ENCODE results near the gene NTSR1. TPM values are rescaled to one million over a fixed set of nuclear protein-coding genes. Genes with fewer than 3 reads are reported as not detected.

Gene NTSR1
- total and polyA plus RNA-seq, 2 of the 13 experiments (the other 11 are each of a cell fraction or from before 2014, with no cell fraction given): 0.09 to 0.12 TPM

DNA sequence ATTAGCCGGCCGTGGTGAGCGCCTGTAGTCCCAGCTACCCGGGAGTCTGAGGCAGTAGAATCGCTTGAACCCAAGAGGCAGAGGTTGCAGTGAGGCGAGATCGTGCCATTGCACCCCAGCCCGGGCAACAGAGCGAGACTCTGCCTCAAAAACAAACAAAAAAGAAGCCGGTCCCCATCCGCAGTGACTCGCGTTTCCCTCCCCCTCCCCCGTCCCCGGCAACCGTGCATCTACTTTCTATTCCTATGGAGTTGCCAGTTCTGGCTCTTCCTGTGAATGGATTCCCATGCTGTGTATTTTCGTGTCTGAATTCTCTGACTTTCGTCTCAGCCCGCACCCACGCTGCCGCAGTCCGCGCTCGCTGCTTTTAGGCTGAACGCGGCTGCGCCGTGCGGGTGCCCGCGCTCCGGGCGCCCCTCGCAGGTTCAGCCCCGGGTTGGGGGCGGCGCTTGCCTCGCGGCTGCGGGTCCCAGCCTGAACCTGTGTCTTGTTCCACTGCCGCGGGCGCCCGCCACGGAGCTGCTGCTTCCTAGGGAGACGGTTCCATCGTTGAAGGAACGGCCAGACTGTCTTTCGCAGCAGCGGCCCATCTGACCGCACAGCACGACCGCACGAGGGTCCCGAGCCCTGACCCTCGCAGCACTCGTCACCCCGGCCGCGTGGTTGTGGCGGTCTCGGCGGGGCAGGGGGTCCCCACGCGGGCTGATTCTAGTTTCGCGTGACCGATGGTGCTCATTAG lies 86.6 kb downstream of the NTSR1 start (continued):
- TF ChIP-seq ZNF501 (CRISPR knock-in tag; IDR thresholded peaks at IDR 0.05) (peak; percentile 83), DMAP1 (CRISPR knock-in tag; IDR thresholded peaks at IDR 0.05) (no peak), ZNF720 (CRISPR knock-in tag; IDR thresholded peaks at IDR 0.05) (no peak), CHD4 (IDR thresholded peaks at IDR 0.05; ENCODE audit: borderline replicate concordance, low read length) (peak; percentile 97), SMAD1 (CRISPR knock-in tag; IDR thresholded peaks at IDR 0.05; ENCODE audit: borderline replicate concordance, low read depth) (peak; percentile 40; the same call in 1 of the 2 replicates), GATA4 (IDR thresholded peaks at IDR 0.05; ENCODE audit: borderline replicate concordance, low read depth) (0 out of 2 replicates have a peak, but pooled peaks have one; percentile 40), ZBTB7A (CRISPR knock-in tag; IDR thresholded peaks at IDR 0.05) (peak; percentile 96), ARNT2 (CRISPR knock-in tag; IDR thresholded peaks at IDR 0.05; ENCODE audit: low read depth) (peak; percentile 88), ZNF766 (CRISPR knock-in tag; IDR thresholded peaks at IDR 0.05; ENCODE audit: borderline replicate concordance) (0 out of 2 replicates have a peak, but pooled peaks have one; percentile 61), KMT2A (CRISPR knock-in tag; IDR thresholded peaks at IDR 0.05) (no peak; the same call in 1 of the 2 replicates), SKIL (CRISPR knock-in tag; IDR thresholded peaks at IDR 0.05; ENCODE audit: borderline replicate concordance) (0 out of 2 replicates have a peak, but pooled peaks have one; percentile 15), YY1 (IDR thresholded peaks at IDR 0.05; ENCODE audit: insufficient read depth, insufficient replicate concordance, low read depth, low read length) (peak; percentile 67), JDP2 (CRISPR knock-in tag; IDR thresholded peaks at IDR 0.05; ENCODE audit: borderline replicate concordance) (no peak), GTF3A (CRISPR knock-in tag; conservative IDR thresholded peaks at IDR 0.05) (no peak), ZNF331 (CRISPR knock-in tag; IDR thresholded peaks at IDR 0.05) (peak; percentile 40; the same call in 1 of the 2 replicates), RNF219 (CRISPR knock-in tag; IDR thresholded peaks at IDR 0.05) (0 out of 2 replicates have a peak, but pooled peaks have one; percentile 65), ZNF329 (CRISPR knock-in tag; IDR thresholded peaks at IDR 0.05; ENCODE audit: low read depth) (no peak), NFYC (CRISPR knock-in tag; IDR thresholded peaks at IDR 0.05) (peak; percentile 11; the same call in 1 of the 2 replicates)
- TF ChIP-seq, protein P1, sequence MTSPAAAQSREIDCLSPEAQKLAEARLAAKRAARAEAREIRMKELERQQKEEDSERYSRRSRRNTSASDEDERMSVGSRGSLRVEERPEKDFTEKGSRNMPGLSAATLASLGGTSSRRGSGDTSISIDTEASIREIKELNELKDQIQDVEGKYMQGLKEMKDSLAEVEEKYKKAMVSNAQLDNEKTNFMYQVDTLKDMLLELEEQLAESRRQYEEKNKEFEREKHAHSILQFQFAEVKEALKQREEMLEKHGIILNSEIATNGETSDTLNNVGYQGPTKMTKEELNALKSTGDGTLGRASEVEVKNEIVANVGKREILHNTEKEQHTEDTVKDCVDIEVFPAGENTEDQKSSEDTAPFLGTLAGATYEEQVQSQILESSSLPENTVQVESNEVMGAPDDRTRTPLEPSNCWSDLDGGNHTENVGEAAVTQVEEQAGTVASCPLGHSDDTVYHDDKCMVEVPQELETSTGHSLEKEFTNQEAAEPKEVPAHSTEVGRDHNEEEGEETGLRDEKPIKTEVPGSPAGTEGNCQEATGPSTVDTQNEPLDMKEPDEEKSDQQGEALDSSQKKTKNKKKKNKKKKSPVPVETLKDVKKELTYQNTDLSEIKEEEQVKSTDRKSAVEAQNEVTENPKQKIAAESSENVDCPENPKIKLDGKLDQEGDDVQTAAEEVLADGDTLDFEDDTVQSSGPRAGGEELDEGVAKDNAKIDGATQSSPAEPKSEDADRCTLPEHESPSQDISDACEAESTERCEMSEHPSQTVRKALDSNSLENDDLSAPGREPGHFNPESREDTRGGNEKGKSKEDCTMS (CRISPR knock-in tag; conservative IDR thresholded peaks at IDR 0.05): no peak
- TF ChIP-seq, protein P2, sequence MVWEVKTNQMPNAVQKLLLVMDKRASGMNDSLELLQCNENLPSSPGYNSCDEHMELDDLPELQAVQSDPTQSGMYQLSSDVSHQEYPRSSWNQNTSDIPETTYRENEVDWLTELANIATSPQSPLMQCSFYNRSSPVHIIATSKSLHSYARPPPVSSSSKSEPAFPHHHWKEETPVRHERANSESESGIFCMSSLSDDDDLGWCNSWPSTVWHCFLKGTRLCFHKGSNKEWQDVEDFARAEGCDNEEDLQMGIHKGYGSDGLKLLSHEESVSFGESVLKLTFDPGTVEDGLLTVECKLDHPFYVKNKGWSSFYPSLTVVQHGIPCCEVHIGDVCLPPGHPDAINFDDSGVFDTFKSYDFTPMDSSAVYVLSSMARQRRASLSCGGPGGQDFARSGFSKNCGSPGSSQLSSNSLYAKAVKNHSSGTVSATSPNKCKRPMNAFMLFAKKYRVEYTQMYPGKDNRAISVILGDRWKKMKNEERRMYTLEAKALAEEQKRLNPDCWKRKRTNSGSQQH (CRISPR knock-in tag; IDR thresholded peaks at IDR 0.05; ENCODE audit: low read depth): peak; percentile 63; the same call in 1 of the 2 replicates
- TF ChIP-seq, protein P3, sequence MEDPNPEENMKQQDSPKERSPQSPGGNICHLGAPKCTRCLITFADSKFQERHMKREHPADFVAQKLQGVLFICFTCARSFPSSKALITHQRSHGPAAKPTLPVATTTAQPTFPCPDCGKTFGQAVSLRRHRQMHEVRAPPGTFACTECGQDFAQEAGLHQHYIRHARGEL (CRISPR knock-in tag; IDR thresholded peaks at IDR 0.05): no peak
